Mucosa of descending colon (tissue), 3 donors: ENCODE results near the gene DNASE2B. TPM values are rescaled to one million over a fixed set of nuclear protein-coding genes. Genes with fewer than 3 reads are reported as not detected.

ENCODE experiments used
- ATAC-seq: fragments of 200-7000 bp; cut with Tn5 transposase; one replicate; pipeline ENCODE4 v1.9.1; 2020; ENCODE audit warnings: mild to moderate bottlenecking, moderate library complexity
- DNase-seq, 3 donors: peaks; one replicate each; pipeline ENCODE4 v3.0.0-alpha.2; 2020
- H3K36me3 ChIP-seq: fragments of 200-600 bp; one replicate; pipeline ENCODE4 v1.8.0; 2021; ENCODE audit warnings: low read depth, mild to moderate bottlenecking
- H3K4me1 ChIP-seq: fragments of 200-600 bp; one replicate; pipeline ENCODE4 v1.8.0; 2021; ENCODE audit warnings: low read depth, mild to moderate bottlenecking
- H3K4me3 ChIP-seq: fragments of 200-600 bp; one replicate; pipeline ENCODE4 v1.8.0; 2021; ENCODE audit warnings: mild to moderate bottlenecking
- H3K9me3 ChIP-seq: fragments of 200-600 bp; one replicate; pipeline ENCODE4 v1.8.0; 2021; ENCODE audit warnings: mild to moderate bottlenecking
- CTCF ChIP-seq: fragments of 200-600 bp; IDR thresholded peaks from one replicate; pipeline ENCODE4 v1.8.0; 2022; ENCODE audit warnings: antibody characterized with exemption, mild to moderate bottlenecking
- intact Hi-C, 2 donors: fragments of 100-400 bp; cut with DNase I in 1 of 2; cut with micrococcal nuclease in 1 of 2; formaldehyde crosslinking; loops; one replicate each; pipeline versions ENCODE4 v1.11.0 to v1.11.1; 2022; cut with DNase I, micrococcal nuclease
- total RNA-seq, 3 donors: library from RNA; stranded (reverse); fragmentation: NEBNext Ultra II Directional in 2 of 3; extraction: Animal tissue kit (Norgen Biotek cat#: 25700) in 2 of 3; gene quantifications; one replicate each; pipeline versions ENCODE4 v1.2.1 to v1.2.4, GENCODE V29; 2021 to 2023
- donor health status: DM: no; HTN: no; CAD: no; lungs with moderate emphysema.
- donor health status: DM: no; HTN: no; CAD: no.
- donor health status: DM: no; HTN: yes; CAD: no.

The DNASE2B gene
- total RNA-seq, 3 donors from 2014 or later, result 0.87 to 1.0 TPM; not detected in 1

DNA sequence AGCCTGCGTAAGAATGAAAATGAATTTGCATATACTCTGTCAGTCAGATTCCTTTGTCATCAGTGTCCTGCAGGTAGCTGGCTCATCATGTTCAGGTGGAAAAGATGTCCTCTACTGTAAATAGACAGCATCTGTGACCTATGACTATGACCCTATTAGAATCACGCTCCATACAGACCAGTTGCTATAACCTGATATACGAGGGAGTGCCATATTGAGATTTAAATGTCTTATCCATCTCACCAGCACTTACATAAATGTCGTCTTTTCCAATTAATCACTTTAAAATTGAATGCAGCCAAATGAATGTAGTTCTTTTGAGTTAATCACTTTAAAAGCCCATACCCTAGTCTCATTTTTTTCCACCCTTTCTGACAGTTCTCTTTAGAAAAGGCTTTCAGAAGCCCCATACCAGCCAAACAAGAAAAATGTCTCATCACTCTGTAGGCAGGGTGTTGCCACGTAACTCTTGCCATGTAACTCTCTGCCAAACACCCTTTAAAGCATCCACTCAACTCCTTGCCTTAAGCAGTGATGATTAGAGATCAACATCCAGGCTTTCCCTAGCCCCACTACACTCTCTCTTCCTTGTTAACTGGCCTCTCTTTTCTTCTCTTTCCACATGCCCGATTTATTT, 26.3 kb downstream of the DNASE2B start:
- Histone ChIP-seq H3K9me3 (peaks cover 2% of the 10 kb centered on the region), H3K4me3 (no peak overlapping the region), H3K36me3 (no peaks in the 10 kb centered on the region), H3K4me1 (no peaks in the 10 kb centered on the region)
- intact Hi-C loops, result loop anchor here in 1 of 2 donors (10.0 kb wide), 1 partner anchor 500 kb away; no protein-coding TSS in a partner anchor
- TF ChIP-seq CTCF, result no peak
- no peak for DNase-seq
- ATAC-seq, result no peak

DNA sequence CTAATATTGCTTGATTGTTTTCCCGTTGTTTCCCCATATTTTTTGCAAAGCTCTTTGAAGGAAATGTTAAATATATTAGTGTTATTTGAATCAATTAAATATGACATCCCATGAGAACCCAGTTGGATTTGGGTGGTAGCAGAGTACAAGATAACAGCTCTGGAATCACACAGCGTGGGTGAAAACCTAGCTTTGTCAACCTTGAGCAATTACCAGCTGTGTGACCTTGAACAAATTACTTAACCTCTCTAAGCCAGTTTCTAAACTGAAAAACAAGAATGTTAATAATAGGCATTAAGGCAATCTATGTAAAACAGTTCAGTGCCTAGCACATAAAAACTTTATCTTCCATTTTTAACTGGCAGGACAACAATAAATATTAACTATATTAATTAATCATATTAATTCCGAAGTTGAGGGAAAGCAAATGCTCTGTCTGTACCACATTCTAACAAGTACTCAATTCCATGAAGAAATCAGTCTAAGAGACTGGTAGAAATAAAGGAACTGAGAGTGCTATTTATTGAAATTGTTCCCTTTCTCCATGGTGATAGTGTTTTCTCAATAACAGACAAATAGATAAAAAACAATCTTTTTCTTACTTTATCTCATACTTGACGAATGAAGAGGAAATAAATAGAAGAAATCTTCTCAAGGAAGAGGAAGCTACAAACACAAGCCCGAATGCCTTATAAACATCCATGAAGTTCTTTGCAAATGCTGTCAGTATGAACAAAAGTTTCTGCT, 27.0 kb downstream of the DNASE2B start:
- no peak for DNase-seq
- ATAC-seq, result no peak
- no peak for TF ChIP-seq CTCF
- no peak overlapping the region for H3K4me3 ChIP-seq
- intact Hi-C loops, result loop anchor here in 1 of 2 donors (10.0 kb wide), 1 partner anchor 501 kb away; no protein-coding TSS in a partner anchor
- H3K9me3 ChIP-seq, result peaks cover 3% of the 10 kb centered on the region
- no peaks in the 10 kb centered on the region for H3K4me1 ChIP-seq
- H3K36me3 ChIP-seq, result no peaks in the 10 kb centered on the region

DNA sequence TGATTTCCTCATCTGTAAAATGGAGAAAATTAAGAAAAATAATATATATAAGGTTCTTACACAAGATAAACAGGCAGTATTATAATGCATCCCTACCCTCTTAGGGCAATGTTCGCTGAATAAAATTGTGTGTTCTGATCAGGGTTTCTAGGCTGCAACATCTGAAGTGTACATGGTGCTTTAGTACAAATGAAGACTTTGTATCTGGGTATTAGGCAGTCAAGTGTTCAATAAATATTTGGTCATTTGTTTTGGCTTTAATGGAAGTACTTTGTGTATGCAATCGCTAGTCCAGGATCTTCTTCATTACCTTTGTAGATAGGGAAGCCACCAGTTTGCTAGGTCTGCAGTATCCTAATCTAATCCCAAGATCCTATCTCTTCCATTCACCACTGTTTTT, 28.1 kb downstream of the DNASE2B start:
- DNase-seq (no peak), ATAC-seq (no peak)
- H3K4me3 ChIP-seq, result no peak overlapping the region
- peaks cover 3% of the 10 kb centered on the region for H3K9me3 ChIP-seq
- TF ChIP-seq CTCF, result no peak
- intact Hi-C loops, result loop anchor here in 1 of 2 donors (10.0 kb wide), 1 partner anchor 502 kb away; no protein-coding TSS in a partner anchor
- no peaks in the 10 kb centered on the region for H3K36me3 ChIP-seq
- no peaks in the 10 kb centered on the region for H3K4me1 ChIP-seq

GRCh38 chr1:84427250-84428188, 29.2 kb downstream of the DNASE2B start:
- ATAC-seq, result peak; percentile 71
- Histone ChIP-seq H3K4me3 (no peak overlapping the region), H3K9me3 (peaks cover 3% of the 10 kb centered on the region), H3K36me3 (no peaks in the 10 kb centered on the region), H3K4me1 (no peaks in the 10 kb centered on the region)
- no peak for DNase-seq
- intact Hi-C loops, result loop anchor here in 1 of 2 donors (10.0 kb wide), 1 partner anchor 503 kb away; no protein-coding TSS in a partner anchor
- no peak for TF ChIP-seq CTCF

DNA sequence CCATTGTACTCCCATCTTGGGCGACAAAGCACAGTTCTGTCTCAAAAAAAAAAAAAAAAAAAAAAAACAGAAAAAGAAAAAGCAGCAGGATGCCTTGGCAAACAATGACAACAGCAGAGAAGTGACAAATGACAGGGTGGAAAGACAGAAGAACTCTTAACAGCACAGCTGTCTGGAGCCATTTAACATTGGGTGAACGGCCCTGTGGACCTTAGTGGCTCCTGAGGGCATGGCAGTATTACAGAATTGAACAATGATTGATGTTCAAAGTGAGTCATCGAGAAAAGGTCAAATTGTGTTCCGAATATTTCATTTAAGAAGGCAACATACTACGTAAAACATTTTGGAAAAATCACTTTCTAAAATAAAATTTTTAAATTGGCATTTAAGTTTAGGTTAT, 30.0 kb downstream of the DNASE2B start:
- intact Hi-C loops, result loop anchor here in 1 of 2 donors (10.0 kb wide), 1 partner anchor 503 kb away; no protein-coding TSS in a partner anchor
- Histone ChIP-seq H3K36me3 (no peaks in the 10 kb centered on the region), H3K9me3 (peaks cover 3% of the 10 kb centered on the region), H3K4me3 (no peak overlapping the region), H3K4me1 (peaks cover 2% of the 10 kb centered on the region)
- no peak for TF ChIP-seq CTCF
- no peak for DNase-seq
- no peak for ATAC-seq
